ENCODE data around the gene MRPL20. TPM values are rescaled to one million over a fixed set of nuclear protein-coding genes. Genes with fewer than 3 reads are reported as not detected.

MRPL20 gene
- total and polyA plus RNA-seq, 4 donors: 47.8 to 170 (median 74.0) TPM

GRCh38 chr1:1357871-1358432 lies 49.1 kb downstream of the MRPL20 start:
- H3K4me1 ChIP-seq (ENCODE audit: control insufficient read depth in 4 of 4, insufficient read depth in 4 of 4, low read length in 3 of 4): peaks cover 0 to 11% (median 4%) of the 10 kb centered on the region in 4 donors
- no peak overlapping the region for H3K9ac ChIP-seq (ENCODE audit: low read depth in 1 of 2, low read length in 2 of 2)
- H3K27me3 ChIP-seq (ENCODE audit: control insufficient read depth in 4 of 4, insufficient read depth in 4 of 4, low read length in 3 of 4): no peaks in the 10 kb centered on the region
- H3K9me3 ChIP-seq (ENCODE audit: control insufficient read depth in 4 of 4, low read length in 3 of 4): no peaks in the 10 kb centered on the region
- peak overlapping the region in 1 of 3 donors; percentile 37 for H3K4me3 ChIP-seq (ENCODE audit: low read depth in 1 of 3, low read length in 3 of 3)
- peak overlapping the region; percentile 25 to 63 for H3K27ac ChIP-seq (ENCODE audit: low read depth in 1 of 2, low read length in 2 of 2)
- no peak for DNase-seq (ENCODE audit: low spot score)
- no peak for TF ChIP-seq TAF1 (conservative IDR thresholded peaks at IDR 0.05)
- no peaks in the 10 kb centered on the region for H3K36me3 ChIP-seq (ENCODE audit: control insufficient read depth in 4 of 4, insufficient read depth in 3 of 4, low read depth in 1 of 4, low read length in 3 of 4)
- WGBS: 30% methylated on average over 18 of the region's 18 CpGs

DNA sequence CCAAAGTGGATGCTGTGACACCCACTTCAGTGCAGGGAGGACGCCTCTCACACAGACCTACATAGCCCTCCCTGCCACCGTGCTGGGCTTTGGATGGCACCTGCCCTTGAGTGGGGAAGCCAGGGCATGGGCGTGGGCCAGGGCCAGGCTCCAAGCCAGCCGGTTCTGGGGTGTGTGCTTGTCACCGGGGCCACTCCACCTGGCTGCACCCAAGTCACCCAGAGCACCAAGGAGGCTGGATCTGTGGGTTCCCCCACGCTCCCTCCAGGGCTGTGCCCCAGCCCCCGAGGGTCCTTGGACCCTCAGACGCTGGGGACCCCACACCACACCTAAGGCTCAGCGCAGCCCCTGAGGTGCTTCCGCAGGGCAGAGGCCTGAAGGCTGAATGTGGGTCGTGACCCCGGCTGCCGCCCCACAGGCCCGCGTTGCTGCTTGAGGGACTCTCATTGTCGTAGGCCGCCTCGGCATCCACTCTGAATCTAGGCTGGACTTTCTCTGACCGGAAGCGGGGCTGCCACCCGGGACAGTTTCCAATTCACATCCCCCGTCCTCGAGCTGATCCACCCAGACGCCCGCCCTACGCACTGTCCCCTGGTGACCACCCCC lies 50.2 kb downstream of the MRPL20 start:
- DNase-seq (ENCODE audit: low spot score): no peak
- Histone ChIP-seq H3K27ac (ENCODE audit: low read depth in 1 of 2, low read length in 2 of 2) (peak overlapping the region; percentile 11 to 44), H3K4me3 (ENCODE audit: low read depth in 1 of 3, low read length in 3 of 3) (no peak overlapping the region), H3K9ac (ENCODE audit: low read depth in 1 of 2, low read length in 2 of 2) (no peak overlapping the region), H3K4me1 (ENCODE audit: control insufficient read depth in 4 of 4, insufficient read depth in 4 of 4, low read length in 3 of 4) (peaks cover 0 to 20% (median 4%) of the 10 kb centered on the region in 4 donors), H3K27me3 (ENCODE audit: control insufficient read depth in 4 of 4, insufficient read depth in 4 of 4, low read length in 3 of 4) (peaks cover 0 to 2% (median 0%) of the 10 kb centered on the region in 4 donors), H3K9me3 (ENCODE audit: control insufficient read depth in 4 of 4, low read length in 3 of 4) (no peaks in the 10 kb centered on the region), H3K36me3 (ENCODE audit: control insufficient read depth in 4 of 4, insufficient read depth in 3 of 4, low read depth in 1 of 4, low read length in 3 of 4) (no peaks in the 10 kb centered on the region)
- TF ChIP-seq HNF4A (conservative IDR thresholded peaks at IDR 0.05) (no peak), SP1 (IDR thresholded peaks at IDR 0.05) (no peak)
- TF ChIP-seq, protein P1, sequence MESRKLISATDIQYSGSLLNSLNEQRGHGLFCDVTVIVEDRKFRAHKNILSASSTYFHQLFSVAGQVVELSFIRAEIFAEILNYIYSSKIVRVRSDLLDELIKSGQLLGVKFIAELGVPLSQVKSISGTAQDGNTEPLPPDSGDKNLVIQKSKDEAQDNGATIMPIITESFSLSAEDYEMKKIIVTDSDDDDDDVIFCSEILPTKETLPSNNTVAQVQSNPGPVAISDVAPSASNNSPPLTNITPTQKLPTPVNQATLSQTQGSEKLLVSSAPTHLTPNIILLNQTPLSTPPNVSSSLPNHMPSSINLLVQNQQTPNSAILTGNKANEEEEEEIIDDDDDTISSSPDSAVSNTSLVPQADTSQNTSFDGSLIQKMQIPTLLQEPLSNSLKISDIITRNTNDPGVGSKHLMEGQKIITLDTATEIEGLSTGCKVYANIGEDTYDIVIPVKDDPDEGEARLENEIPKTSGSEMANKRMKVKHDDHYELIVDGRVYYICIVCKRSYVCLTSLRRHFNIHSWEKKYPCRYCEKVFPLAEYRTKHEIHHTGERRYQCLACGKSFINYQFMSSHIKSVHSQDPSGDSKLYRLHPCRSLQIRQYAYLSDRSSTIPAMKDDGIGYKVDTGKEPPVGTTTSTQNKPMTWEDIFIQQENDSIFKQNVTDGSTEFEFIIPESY (IDR thresholded peaks at IDR 0.05): no peak
- WGBS: 68% methylated on average over 26 of the region's 26 CpGs

DNA sequence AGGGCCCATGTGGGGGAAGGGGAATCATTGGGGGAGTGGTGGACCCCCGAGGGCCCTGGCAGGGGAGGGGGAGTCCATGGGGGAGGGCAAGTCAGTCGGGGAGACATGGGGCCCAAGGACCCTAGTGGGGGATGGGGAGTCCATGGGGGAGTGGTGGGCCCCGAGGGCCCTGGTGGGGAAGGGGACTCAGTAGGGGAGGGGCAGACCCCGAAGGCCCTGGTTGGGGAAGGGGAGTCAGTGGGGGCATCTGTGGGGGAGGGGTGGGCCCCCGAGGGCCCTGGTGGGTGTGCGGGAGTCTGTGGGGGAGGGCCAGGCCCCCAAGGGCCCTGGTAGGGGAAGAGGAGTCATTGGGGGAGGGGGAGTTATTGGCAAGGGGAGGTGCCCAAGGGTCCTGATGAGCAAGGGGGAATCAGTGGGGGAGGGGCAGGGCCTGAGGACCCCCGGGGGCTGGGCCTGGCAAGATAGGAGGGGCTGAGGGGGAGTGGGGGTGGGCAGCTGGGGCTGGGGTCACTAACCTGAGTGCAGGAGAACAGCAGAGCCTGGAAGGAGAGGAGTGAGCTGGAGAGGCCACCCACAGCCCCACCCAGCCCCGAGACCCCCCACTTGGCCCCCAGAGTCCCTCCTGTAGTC lies 50.8 kb downstream of the MRPL20 start:
- Histone ChIP-seq H3K27ac (ENCODE audit: low read depth in 1 of 2, low read length in 2 of 2) (no peak overlapping the region), H3K27me3 (ENCODE audit: control insufficient read depth in 4 of 4, insufficient read depth in 4 of 4, low read length in 3 of 4) (peaks cover 0 to 2% (median 0%) of the 10 kb centered on the region in 4 donors), H3K4me1 (ENCODE audit: control insufficient read depth in 4 of 4, insufficient read depth in 4 of 4, low read length in 3 of 4) (peaks cover 0 to 25% (median 4%) of the 10 kb centered on the region in 4 donors), H3K9me3 (ENCODE audit: control insufficient read depth in 4 of 4, low read length in 3 of 4) (no peaks in the 10 kb centered on the region), H3K9ac (ENCODE audit: low read depth in 1 of 2, low read length in 2 of 2) (no peak overlapping the region), H3K36me3 (ENCODE audit: control insufficient read depth in 4 of 4, insufficient read depth in 3 of 4, low read depth in 1 of 4, low read length in 3 of 4) (no peaks in the 10 kb centered on the region), H3K4me3 (ENCODE audit: low read depth in 1 of 3, low read length in 3 of 3) (no peak overlapping the region)
- 55% methylated on average over 8 of the region's 8 CpGs for WGBS
- no peak for TF ChIP-seq FOXA1 (IDR thresholded peaks at IDR 0.05)
- no peak for TF ChIP-seq EGR1 (IDR thresholded peaks at IDR 0.05; ENCODE audit: low read depth in 2 of 2)
- TF ChIP-seq ATF3 (IDR thresholded peaks at IDR 0.05): no peak
- TF ChIP-seq GABPA (IDR thresholded peaks at IDR 0.05 in 1 of 2, conservative IDR thresholded peaks at IDR 0.05 in 1 of 2): no peak
- TF ChIP-seq, protein P2, sequence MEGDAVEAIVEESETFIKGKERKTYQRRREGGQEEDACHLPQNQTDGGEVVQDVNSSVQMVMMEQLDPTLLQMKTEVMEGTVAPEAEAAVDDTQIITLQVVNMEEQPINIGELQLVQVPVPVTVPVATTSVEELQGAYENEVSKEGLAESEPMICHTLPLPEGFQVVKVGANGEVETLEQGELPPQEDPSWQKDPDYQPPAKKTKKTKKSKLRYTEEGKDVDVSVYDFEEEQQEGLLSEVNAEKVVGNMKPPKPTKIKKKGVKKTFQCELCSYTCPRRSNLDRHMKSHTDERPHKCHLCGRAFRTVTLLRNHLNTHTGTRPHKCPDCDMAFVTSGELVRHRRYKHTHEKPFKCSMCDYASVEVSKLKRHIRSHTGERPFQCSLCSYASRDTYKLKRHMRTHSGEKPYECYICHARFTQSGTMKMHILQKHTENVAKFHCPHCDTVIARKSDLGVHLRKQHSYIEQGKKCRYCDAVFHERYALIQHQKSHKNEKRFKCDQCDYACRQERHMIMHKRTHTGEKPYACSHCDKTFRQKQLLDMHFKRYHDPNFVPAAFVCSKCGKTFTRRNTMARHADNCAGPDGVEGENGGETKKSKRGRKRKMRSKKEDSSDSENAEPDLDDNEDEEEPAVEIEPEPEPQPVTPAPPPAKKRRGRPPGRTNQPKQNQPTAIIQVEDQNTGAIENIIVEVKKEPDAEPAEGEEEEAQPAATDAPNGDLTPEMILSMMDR (IDR thresholded peaks at IDR 0.05; ENCODE audit: low read depth, low read length, missing input control): no peak
- TF ChIP-seq MAX (IDR thresholded peaks at IDR 0.05): no peak
- no peak for TF ChIP-seq FOXA2 (IDR thresholded peaks at IDR 0.05)
- TF ChIP-seq, protein P1 (IDR thresholded peaks at IDR 0.05): no peak
- TF ChIP-seq JUND (IDR thresholded peaks at IDR 0.05): no peak
- no peak for TF ChIP-seq TAF1 (conservative IDR thresholded peaks at IDR 0.05)
- no peak for TF ChIP-seq SP1 (IDR thresholded peaks at IDR 0.05)
- DNase-seq (ENCODE audit: low spot score): no peak

Data from liver (tissue), 9 donors.